GM12891 (cell line): ENCODE results near the gene CACNA1A.
"Not testable (repeated sequence)": the region's sequence is repeated elsewhere in the genome, so short reads cannot be mapped to it uniquely, and the experiment has no call there.

Source experiments
- DNase-seq: peaks from one replicate; pipeline ENCODE4 v3.0.0; 2011; ENCODE audit warnings: low spot score; ENCODE audit not compliant: insufficient read length
- FAIRE-seq: peaks from 2 replicates; lab custom pipeline; 2011; peaks lifted over from hg19 to GRCh38; lab: Jason Lieb, UNC
- PAX5 ChIP-seq: IDR thresholded peaks from 2 replicates; pipeline ENCODE4 v1.6.1; 2011; ENCODE audit warnings: low read length, moderate library complexity, mild to moderate bottlenecking; ENCODE audit not compliant: insufficient read depth, severe bottlenecking
- POLR2A ChIP-seq: IDR thresholded peaks from 2 replicates; pipeline ENCODE4 v1.6.1; 2011; ENCODE audit warnings: low read depth, low read length, control low read depth
- POLR2AphosphoS5 ChIP-seq: IDR thresholded peaks from 2 replicates; pipeline ENCODE4 v1.6.1; 2011; ENCODE audit warnings: low read depth, low read length, control low read depth
- POU2F2 ChIP-seq: IDR thresholded peaks from 2 replicates; pipeline ENCODE4 v1.6.1; 2011; ENCODE audit warnings: low read depth, mild to moderate bottlenecking, control low read depth, low read length, moderate library complexity
- SPI1 ChIP-seq: IDR thresholded peaks from 2 replicates; pipeline ENCODE4 v1.6.1; 2011; ENCODE audit warnings: low read depth, low read length, control low read depth
- TAF1 ChIP-seq: IDR thresholded peaks from 2 replicates; pipeline ENCODE4 v1.6.1; 2011; ENCODE audit warnings: low read depth, low read length, control low read depth

The CACNA1A gene

GRCh38 chr19:13381827-13382632 is 124.2 kb downstream of the CACNA1A start:
- no peak for TF ChIP-seq PAX5
- no peak for TF ChIP-seq SPI1
- TF ChIP-seq TAF1: no peak
- TF ChIP-seq POLR2A: no peak
- no peak for TF ChIP-seq POU2F2
- no peak for TF ChIP-seq POLR2AphosphoS5
- FAIRE-seq: no peak

GRCh38 chr19:13376537-13376936 is 129.7 kb downstream of the CACNA1A start:
- DNase-seq (no peak), FAIRE-seq (no peak)
- TF ChIP-seq TAF1 (no peak), POU2F2 (no peak), SPI1 (no peak), PAX5 (no peak), POLR2A (no peak), POLR2AphosphoS5 (no peak)

More at GRCh38 chr19:13381827-13382632, 124.2 kb downstream of the CACNA1A start:
- DNase-seq: no peak

GRCh38 chr19:13373599-13373998 is 132.7 kb downstream of the CACNA1A start:
- TF ChIP-seq POU2F2 (no peak), PAX5 (no peak), TAF1 (no peak), POLR2A (no peak), POLR2AphosphoS5 (no peak), SPI1 (no peak)
- DNase-seq (no peak), FAIRE-seq (no peak)

GRCh38 chr19:13370948-13371347 is 135.3 kb downstream of the CACNA1A start:
- no peak for TF ChIP-seq POLR2A
- no peak for TF ChIP-seq SPI1
- no peak for TF ChIP-seq POU2F2
- no peak for TF ChIP-seq PAX5
- TF ChIP-seq POLR2AphosphoS5: no peak
- TF ChIP-seq TAF1: no peak
- no peak for DNase-seq

GRCh38 chr19:13366529-13367143 is 139.6 kb downstream of the CACNA1A start:
- DNase-seq (no peak), FAIRE-seq (no peak)
- TF ChIP-seq PAX5 (no peak), POU2F2 (no peak), TAF1 (no peak), POLR2A (no peak), POLR2AphosphoS5 (no peak), SPI1 (no peak)

More at GRCh38 chr19:13370948-13371347, 135.3 kb downstream of the CACNA1A start:
- FAIRE-seq: no peak

- TF ChIP-seq POU2F2 (no peak), TAF1 (no peak), PAX5 (no peak), SPI1 (no peak), POLR2A (no peak), POLR2AphosphoS5 (no peak)
- FAIRE-seq: no peak
- no peak for DNase-seq
Measured at GRCh38 chr19:13363954-13364353, 142.3 kb downstream of the CACNA1A start.

GRCh38 chr19:13363245-13363644 is 143.0 kb downstream of the CACNA1A start:
- TF ChIP-seq TAF1: no peak
- TF ChIP-seq POLR2AphosphoS5: no peak
- TF ChIP-seq POU2F2: no peak
- no peak for TF ChIP-seq POLR2A
- TF ChIP-seq PAX5: no peak
- no peak for TF ChIP-seq SPI1
- DNase-seq (no peak), FAIRE-seq (no peak)

GRCh38 chr19:13362668-13363067 is 143.6 kb downstream of the CACNA1A start:
- DNase-seq (no peak), FAIRE-seq (no peak)
- no peak for TF ChIP-seq POLR2A
- TF ChIP-seq TAF1: no peak
- no peak for TF ChIP-seq PAX5
- TF ChIP-seq SPI1: no peak

GRCh38 chr19:13361726-13362125 is 144.6 kb downstream of the CACNA1A start:
- DNase-seq, FAIRE-seq: not testable (repeated sequence)

- no peak for TF ChIP-seq SPI1
- TF ChIP-seq TAF1: no peak
- no peak for TF ChIP-seq POLR2A
- no peak for TF ChIP-seq PAX5
- no peak for TF ChIP-seq POLR2AphosphoS5
- TF ChIP-seq POU2F2: no peak
- no peak for DNase-seq
- no peak for FAIRE-seq
Measured at GRCh38 chr19:13356686-13357280, 149.5 kb downstream of the CACNA1A start.

- no peak for TF ChIP-seq TAF1
- no peak for TF ChIP-seq POLR2AphosphoS5
- no peak for TF ChIP-seq PAX5
- no peak for TF ChIP-seq POLR2A
- no peak for TF ChIP-seq SPI1
- no peak for TF ChIP-seq POU2F2
- FAIRE-seq (no peak), DNase-seq (no peak)
Measured at GRCh38 chr19:13356185-13356584, 150.1 kb downstream of the CACNA1A start.
